IMR-90 (cell line): ENCODE results near the gene TOMM40L. TPM values are rescaled to one million over a fixed set of nuclear protein-coding genes. Genes with fewer than 3 reads are reported as not detected.

Source experiments
- ATAC-seq: fragments of 200-7000 bp; cut with Tn5 transposase; 2 replicates; pipeline ENCODE4 v1.9.1; 2020; ENCODE audit warnings: low read depth, mild to moderate bottlenecking, moderate library complexity
- BruUV-seq: library from RNA; stranded (reverse); fragments of 400-500 nt; replicated peaks from 2 replicates; lab custom pipeline; 2021; lab: Mats Ljungman, UMichigan
- CTCF ChIA-PET: fragments of 300-600 bp; formaldehyde crosslinking; extraction: SDS; loops from one replicate; lab custom pipeline; 2021; ENCODE audit warnings: antibody characterized with exemption; lab: Yijun Ruan, JAX
- POLR2A ChIA-PET: fragments of 300-600 bp; sonication (Branson Sonifier 250); formaldehyde crosslinking; loops from one replicate; lab custom pipeline; 2022; ENCODE audit warnings: antibody characterized with exemption; ENCODE audit not compliant: unreplicated experiment; lab: Charles Lee
- DNase-seq: peaks from one replicate; pipeline ENCODE4 v3.0.0; 2013
- H2AFZ ChIP-seq: replicated peaks from 2 replicates; pipeline ENCODE3; 2013; ENCODE audit warnings: low read length, mild to moderate bottlenecking; ENCODE audit not compliant: poor library complexity
- H2AK5ac ChIP-seq: 2 replicates; pipeline ENCODE4 v1.6.1; 2013; ENCODE audit warnings: low read depth, low read length, inconsistent platforms
- H2AK9ac ChIP-seq: replicated peaks from 2 replicates; pipeline ENCODE3; 2013; ENCODE audit warnings: mild to moderate bottlenecking, low read depth, low read length, moderate library complexity; ENCODE audit not compliant: poor library complexity
- H2BK120ac ChIP-seq: 2 replicates; pipeline ENCODE4 v1.6.1; 2013; ENCODE audit warnings: low read depth, low read length, inconsistent platforms
- H2BK15ac ChIP-seq: 3 replicates; pipeline ENCODE4 v1.6.1; 2013; ENCODE audit warnings: low read depth, low read length, inconsistent platforms
- H2BK20ac ChIP-seq: 2 replicates; pipeline ENCODE4 v1.6.1; 2013; ENCODE audit warnings: low read depth, mild to moderate bottlenecking, inconsistent platforms, low read length, moderate library complexity
- H2BK5ac ChIP-seq: 2 replicates; pipeline ENCODE4 v1.6.1; 2013; ENCODE audit warnings: mild to moderate bottlenecking, low read depth, low read length, inconsistent platforms; ENCODE audit not compliant: poor library complexity, severe bottlenecking
- H3K14ac ChIP-seq: replicated peaks from 2 replicates; pipeline ENCODE4 v1.6.1; 2013; ENCODE audit warnings: low read depth, low read length, inconsistent platforms
- H3K18ac ChIP-seq: 2 replicates; pipeline ENCODE4 v1.6.1; 2013; ENCODE audit warnings: low read depth, low read length, control low read depth
- H3K23ac ChIP-seq: 2 replicates; pipeline ENCODE4 v1.6.1; 2013; ENCODE audit warnings: low read depth, low read length, inconsistent platforms
- H3K27ac ChIP-seq: 2 replicates; pipeline ENCODE4 v1.5.1; 2013; ENCODE audit warnings: mild to moderate bottlenecking, control low read depth, low read length; ENCODE audit not compliant: insufficient read depth
- H3K27me3 ChIP-seq: 2 replicates; pipeline ENCODE4 v1.6.1; 2013; ENCODE audit warnings: low read length; ENCODE audit not compliant: control insufficient read depth, insufficient read depth
- H3K36me3 ChIP-seq: 2 replicates; pipeline ENCODE4 v1.6.1; 2013; ENCODE audit warnings: low read length, mixed read lengths; ENCODE audit not compliant: control insufficient read depth, insufficient read depth
- H3K4ac ChIP-seq: 2 replicates; pipeline ENCODE4 v1.6.1; 2013; ENCODE audit warnings: low read depth, low read length, inconsistent platforms
- H3K4me1 ChIP-seq: 2 replicates; pipeline ENCODE4 v1.6.1; 2013; ENCODE audit warnings: low read length, mixed read lengths; ENCODE audit not compliant: control insufficient read depth, insufficient read depth
- H3K4me2 ChIP-seq: 2 replicates; pipeline ENCODE4 v1.6.1; 2013; ENCODE audit warnings: low read depth, mild to moderate bottlenecking, control low read depth, low read length, moderate library complexity
- H3K4me3 ChIP-seq: 2 replicates; pipeline ENCODE4 v1.5.1; 2013; ENCODE audit warnings: low read depth, mild to moderate bottlenecking, control low read depth, low read length, moderate library complexity; ENCODE audit not compliant: insufficient read depth
- H3K56ac ChIP-seq: 2 replicates; pipeline ENCODE4 v1.6.1; 2013; ENCODE audit warnings: low read length, inconsistent platforms; ENCODE audit not compliant: insufficient read depth; ENCODE audit errors: extremely low read depth
- H3K79me1 ChIP-seq, 2 experiments: 2 replicates each; pipeline ENCODE4 v1.6.1; 2013; ENCODE audit warnings: low read length in 2 of 2, inconsistent platforms in 1 of 2, low read depth in 1 of 2
- H3K9ac ChIP-seq: 2 replicates; pipeline ENCODE4 v1.6.1; 2013; ENCODE audit warnings: low read depth, low read length, control low read depth
- H3K9me1 ChIP-seq: 2 replicates; pipeline ENCODE4 v1.6.1; 2013; ENCODE audit warnings: low read length, inconsistent platforms; ENCODE audit not compliant: insufficient read depth
- H3K9me3 ChIP-seq: 2 replicates; pipeline ENCODE4 v1.6.1; 2013; ENCODE audit warnings: low read length; ENCODE audit not compliant: control insufficient read depth, insufficient read depth
- H4K20me1 ChIP-seq: 2 replicates; pipeline ENCODE4 v1.6.1; 2013; ENCODE audit warnings: low read length, inconsistent platforms; ENCODE audit not compliant: insufficient read depth
- H4K5ac ChIP-seq: 2 replicates; pipeline ENCODE4 v1.6.1; 2013; ENCODE audit warnings: mild to moderate bottlenecking, low read depth, low read length, control low read depth
- H4K8ac ChIP-seq, 2 experiments: 2 replicates each; pipeline ENCODE4 v1.6.1; 2013; ENCODE audit warnings: low read depth in 2 of 2, low read length in 2 of 2, control low read depth in 1 of 2, inconsistent platforms in 1 of 2
- H4K91ac ChIP-seq: 2 replicates; pipeline ENCODE4 v1.6.1; 2013; ENCODE audit warnings: low read depth, low read length, inconsistent platforms; ENCODE audit not compliant: insufficient read depth
- BHLHE40 ChIP-seq: fragments of 150-350 bp; IDR thresholded peaks from 2 replicates; pipeline ENCODE4 v1.6.1; 2016; ENCODE audit warnings: mild to moderate bottlenecking, low read depth, low read length
- CEBPB ChIP-seq: IDR thresholded peaks from 2 replicates; pipeline ENCODE4 v1.6.1; 2012; ENCODE audit warnings: low read depth, low read length, improper control_type of control experiment
- CHD1 ChIP-seq: IDR thresholded peaks from 2 replicates; pipeline ENCODE4 v1.6.1; 2012; ENCODE audit warnings: low read depth, low read length, improper control_type of control experiment
- CTCF ChIP-seq: conservative IDR thresholded peaks from 2 replicates; pipeline ENCODE4 v1.5.1; 2012; ENCODE audit warnings: mild to moderate bottlenecking, low read depth, low read length, improper control_type of control experiment
- ELK1 ChIP-seq: fragments of 150-350 bp; IDR thresholded peaks from 2 replicates; pipeline ENCODE4 v1.6.1; 2016; ENCODE audit warnings: low read depth, mild to moderate bottlenecking, low read length, moderate library complexity, borderline replicate concordance
- FOS ChIP-seq: fragments of 150-350 bp; IDR thresholded peaks from 2 replicates; pipeline ENCODE4 v1.6.1; 2016; ENCODE audit warnings: low read depth, low read length
- MAFK ChIP-seq: IDR thresholded peaks from 2 replicates; pipeline ENCODE4 v1.6.1; 2012; ENCODE audit warnings: low read depth, low read length, improper control_type of control experiment
- MAZ ChIP-seq: IDR thresholded peaks from 2 replicates; pipeline ENCODE4 v1.6.1; 2012; ENCODE audit warnings: low read depth, mild to moderate bottlenecking, low read length, improper control_type of control experiment, moderate library complexity, borderline replicate concordance
- MXI1 ChIP-seq: IDR thresholded peaks from 2 replicates; pipeline ENCODE4 v1.6.1; 2012; ENCODE audit warnings: low read depth, mild to moderate bottlenecking, low read length, moderate library complexity, borderline replicate concordance
- NFE2L2 ChIP-seq: fragments of 150-350 bp; IDR thresholded peaks from 2 replicates; pipeline ENCODE4 v1.6.1; 2016; ENCODE audit warnings: low read depth, mild to moderate bottlenecking, low read length
- POLR2A ChIP-seq: IDR thresholded peaks from 2 replicates; pipeline ENCODE4 v1.6.1; 2012; ENCODE audit warnings: mild to moderate bottlenecking, low read depth, low read length
- RAD21 ChIP-seq: IDR thresholded peaks from 2 replicates; pipeline ENCODE4 v1.6.1; 2012; ENCODE audit warnings: low read length, improper control_type of control experiment
- RCOR1 ChIP-seq: IDR thresholded peaks from 2 replicates; pipeline ENCODE4 v1.6.1; 2012; ENCODE audit warnings: mild to moderate bottlenecking, low read length, improper control_type of control experiment; ENCODE audit not compliant: insufficient replicate concordance
- RFX5 ChIP-seq: IDR thresholded peaks from 2 replicates; pipeline ENCODE4 v1.8.0; 2012; ENCODE audit warnings: low read depth, mild to moderate bottlenecking, low read length, moderate library complexity
- SMC3 ChIP-seq: fragments of 150-350 bp; IDR thresholded peaks from 2 replicates; pipeline ENCODE4 v1.6.1; 2016; ENCODE audit warnings: low read depth, mild to moderate bottlenecking, antibody characterized with exemption, low read length, moderate library complexity
- USF2 ChIP-seq: fragments of 150-350 bp; IDR thresholded peaks from 2 replicates; pipeline ENCODE4 v1.6.1; 2017; ENCODE audit warnings: mild to moderate bottlenecking, antibody characterized with exemption, low read length, low read depth
- WGBS, 2 experiments: methylation state at CpG; one replicate each; pipeline versions ENCODE4 v1.1.5 to v1.1.7; 2013; ENCODE audit warnings: missing lambda C conversion rate in 2 of 2; ENCODE audit not compliant: insufficient read length in 1 of 2; ENCODE audit errors: extremely low coverage in 2 of 2; 5-methylcytosine and 5-hydroxymethylcytosine counted together
- dilution Hi-C: fragments of 300-500 bp; cut with HindIII; formaldehyde crosslinking; loops from one replicate; pipeline ENCODE4 v1.14.3; 2018; ENCODE audit warnings: low sequenced_read_pairs; ENCODE audit not compliant: unreplicated experiment
- in situ Hi-C: fragments of 300-500 bp; cut with MboI; formaldehyde crosslinking; loops from 3 replicates; pipeline ENCODE4 v1.14.3; 2019; ENCODE audit warnings: low sequenced_read_pairs, inconsistent platforms, mixed read lengths
- intact Hi-C: fragments of 100-400 bp; cut with micrococcal nuclease; formaldehyde crosslinking; loops from 2 replicates; pipeline ENCODE4 v1.10.0; 2022
- polyA plus RNA-seq, 3 experiments: library from polyadenylated mRNA; depleted of rRNA; stranded (reverse); fragments of >200 nt; gene quantifications; 2 replicates each; pipeline ENCODE4 v1.2.3, GENCODE V29; 2012; ENCODE audit warnings: low replicate concordance in 1 of 3
- total RNA-seq: library from RNA; depleted of rRNA; stranded (reverse); fragments of >200 nt; gene quantifications from 2 replicates; pipeline ENCODE4 v1.2.3, GENCODE V29; 2012

The TOMM40L gene
- total and polyA plus RNA-seq, 2 of the 4 experiments (the other 2 are of a cell fraction), result 7.7 to 12.5 TPM

- H3K4ac ChIP-seq, result no peak overlapping the region
- no peak overlapping the region for H2BK120ac ChIP-seq
- H2AFZ ChIP-seq, result peak overlapping the region; percentile 32
- H4K5ac ChIP-seq, result no peak overlapping the region
- ChIA-PET POLR2A (no interaction called here), CTCF (no interaction called here)
- H3K23ac ChIP-seq, result no peak overlapping the region
- H2BK20ac ChIP-seq, result no peak overlapping the region
- no peak overlapping the region for H2BK5ac ChIP-seq
- H3K4me1 ChIP-seq, result no peaks in the 10 kb centered on the region
- H3K14ac ChIP-seq, result no peak overlapping the region
- no peak overlapping the region for H2AK5ac ChIP-seq
- DNase-seq (no peak), ATAC-seq (no peak)
- H3K9ac ChIP-seq, result no peak overlapping the region
- TF ChIP-seq ELK1 (no peak), MAZ (no peak), MXI1 (no peak), POLR2A (no peak), RCOR1 (no peak), CTCF (no peak), SMC3 (no peak), MAFK (no peak), NFE2L2 (no peak), CEBPB (no peak), RFX5 (no peak), RAD21 (no peak), USF2 (no peak), CHD1 (no peak), FOS (no peak), BHLHE40 (no peak)
- no TSS peak for BruUV-seq
- in situ Hi-C loops, result no loop called here
- no CpG with 5 or more reads among the region's 3 CpGs for WGBS, 2 experiments
- H4K91ac ChIP-seq, result no peak overlapping the region
- no peak overlapping the region for H3K18ac ChIP-seq
- H4K20me1 ChIP-seq, result no peaks in the 10 kb centered on the region
- no peak overlapping the region for H3K27ac ChIP-seq
- no peak overlapping the region for H4K8ac ChIP-seq
- dilution Hi-C loops, result no loop called here
- no peak overlapping the region for H3K4me2 ChIP-seq
- no peaks in the 10 kb centered on the region for H3K9me3 ChIP-seq
- peaks cover 12% of the 10 kb centered on the region for H3K27me3 ChIP-seq
- no peaks in the 10 kb centered on the region for H3K9me1 ChIP-seq
- H3K4me3 ChIP-seq, result no peak overlapping the region
- H3K56ac ChIP-seq, result no peak overlapping the region
- intact Hi-C loops, result no loop called here
- no peak overlapping the region for H2BK15ac ChIP-seq
- H3K36me3 ChIP-seq, result no peaks in the 10 kb centered on the region
- no peaks in the 10 kb centered on the region for H3K79me1 ChIP-seq
- no peak overlapping the region for H2AK9ac ChIP-seq
Observed at GRCh38 chr1:161241682-161242081, 15.8 kb downstream of the TOMM40L start.
